ENCODE data around the gene RASIP1. TPM values are rescaled to one million over a fixed set of nuclear protein-coding genes. Genes with fewer than 3 reads are reported as not detected.

RASIP1 gene
- total and polyA plus RNA-seq, 7 donors: 3.9 to 9.7 (median 7.0) TPM

GRCh38 chr19:48674216-48674809 lies 66.1 kb downstream of the RASIP1 start:
- no peak overlapping the region for H3K27ac ChIP-seq
- ATAC-seq: peak in 1 of 4 donors; percentile 13
- no peak for TF ChIP-seq CTCF (IDR thresholded peaks at IDR 0.05)
- 90 to 91% (median 91%) methylated on average over 17 to 19 of the region's 19 CpGs for WGBS, 3 donors
- DNase-seq: no peak
- H3K9me3 ChIP-seq: no peaks in the 10 kb centered on the region
- intact Hi-C loops (cut with DNase I): loop anchor here (10.0 kb wide), 2 partner anchors 160 to 170 kb away; partner anchors contain the start of gene HSD17B14 (in 1 of the 2)
- no peaks in the 10 kb centered on the region for H3K27me3 ChIP-seq (ENCODE audit: insufficient read depth in 3 of 3, low read length in 2 of 3)
- H3K4me3 ChIP-seq: no peak overlapping the region
- H3K4me1 ChIP-seq: peaks cover 9% of the 10 kb centered on the region
- no peaks in the 10 kb centered on the region for H3K36me3 ChIP-seq (ENCODE audit: insufficient read depth in 1 of 2, low read depth in 1 of 2)

GRCh38 chr19:48673436-48674100 lies 66.8 kb downstream of the RASIP1 start:
- no peaks in the 10 kb centered on the region for H3K36me3 ChIP-seq (ENCODE audit: insufficient read depth in 1 of 2, low read depth in 1 of 2)
- no peaks in the 10 kb centered on the region for H3K27me3 ChIP-seq (ENCODE audit: insufficient read depth in 3 of 3, low read length in 2 of 3)
- no peaks in the 10 kb centered on the region for H3K9me3 ChIP-seq
- WGBS, 3 donors: 78 to 83% (median 81%) methylated on average over 25 of the region's 25 CpGs
- H3K4me1 ChIP-seq: peaks cover 9% of the 10 kb centered on the region
- DNase-seq: no peak
- no peak overlapping the region for H3K27ac ChIP-seq
- no peak for ATAC-seq
- H3K4me3 ChIP-seq: no peak overlapping the region
- no peak for TF ChIP-seq CTCF (IDR thresholded peaks at IDR 0.05)
- intact Hi-C loops (cut with DNase I): loop anchor here (10.0 kb wide), 2 partner anchors 161 to 171 kb away; partner anchors contain the start of gene HSD17B14 (in 1 of the 2)

- peaks cover 9% of the 10 kb centered on the region for H3K4me1 ChIP-seq
- 83 to 87% (median 86%) methylated on average over 24 to 25 of the region's 25 CpGs for WGBS, 3 donors
- TF ChIP-seq CTCF (IDR thresholded peaks at IDR 0.05): no peak
- H3K36me3 ChIP-seq (ENCODE audit: insufficient read depth in 1 of 2, low read depth in 1 of 2): no peaks in the 10 kb centered on the region
- no peaks in the 10 kb centered on the region for H3K9me3 ChIP-seq
- H3K4me3 ChIP-seq: no peak within 1 kb of the TSS
- no peak for ATAC-seq
- DNase-seq: no peak
- H3K27me3 ChIP-seq (ENCODE audit: insufficient read depth in 3 of 3, low read length in 2 of 3): no peaks in the 10 kb centered on the region
- intact Hi-C loops (cut with DNase I): loop anchor here (10.0 kb wide), 2 partner anchors 162 to 172 kb away; partner anchors contain the start of gene HSD17B14 (in 1 of the 2)
- no peak within 1 kb of the TSS for H3K27ac ChIP-seq
These were observed 67.4 kb downstream of the RASIP1 start, which contains the start of gene NTN5 for GRCh38 chr19:48672994-48673393. Gene NTN5 (minus strand): TSS chr19:48673017. CDS start chr19:48670986, 2,031 bp downstream.

- ATAC-seq (no peak), DNase-seq (no peak)
- Histone ChIP-seq H3K27ac (no peak overlapping the region), H3K4me1 (peaks cover 9% of the 10 kb centered on the region), H3K4me3 (no peak overlapping the region), H3K9me3 (no peaks in the 10 kb centered on the region), H3K27me3 (ENCODE audit: insufficient read depth in 3 of 3, low read length in 2 of 3) (no peaks in the 10 kb centered on the region), H3K36me3 (ENCODE audit: insufficient read depth in 1 of 2, low read depth in 1 of 2) (no peaks in the 10 kb centered on the region)
- 78 to 92% (median 84%) methylated on average over 8 to 10 of the region's 10 CpGs for WGBS, 3 donors
- TF ChIP-seq CTCF (IDR thresholded peaks at IDR 0.05): no peak
- intact Hi-C loops (cut with DNase I): loop anchor here (10.0 kb wide), 2 partner anchors 163 to 173 kb away; partner anchors contain the start of gene HSD17B14 (in 1 of the 2)
These were observed 68.9 kb downstream of the RASIP1 start for GRCh38 chr19:48671446-48671995.
